Thoracic aorta (tissue), 2 donors: Measurements from ENCODE around the gene CDC42BPG. TPM values are rescaled to one million over a fixed set of nuclear protein-coding genes. Genes with fewer than 3 reads are reported as not detected.
A peak's percentile ranks its signal among the peaks of the same experiment; 100 is the strongest.
"Not testable (repeated sequence)": the region's sequence is repeated elsewhere in the genome, so short reads cannot be mapped to it uniquely, and the experiment has no call there.

Experiments used
- ATAC-seq: fragments of 150-250 bp; one replicate; pipeline ENCODE4 v1.8.0; 2017; ENCODE audit warnings: low read depth; ENCODE audit not compliant: insufficient number of reproducible peaks, low FRiP score
- DNase-seq: peaks from one replicate; pipeline ENCODE4 v3.0.0-alpha.2; 2020; ENCODE audit warnings: low spot score
- H3K27ac ChIP-seq, 2 donors: fragments of 200-600 bp; sonication (generic); 1 replicate in 1 of 2; 2 replicates in 1 of 2; pipeline ENCODE4 v1.5.1; 2016; ENCODE audit warnings: mild to moderate bottlenecking in 2 of 2, moderate library complexity in 2 of 2
- H3K27me3 ChIP-seq: fragments of 200-600 bp; sonication (generic); replicated peaks from 2 replicates; pipeline ENCODE4 v1.6.0; 2016; ENCODE audit warnings: mild to moderate bottlenecking; ENCODE audit not compliant: insufficient read depth
- H3K36me3 ChIP-seq: fragments of 200-600 bp; sonication (generic); one replicate; pipeline ENCODE4 v1.5.1; 2016
- H3K4me1 ChIP-seq, 2 donors: fragments of 200-600 bp; sonication (generic); 1 replicate in 1 of 2; 2 replicates in 1 of 2; pipeline versions ENCODE4 v1.5.1 to v1.6.0; 2016; ENCODE audit warnings: low read depth in 2 of 2, mild to moderate bottlenecking in 1 of 2; ENCODE audit not compliant: control insufficient read depth in 1 of 2
- H3K4me3 ChIP-seq: fragments of 200-600 bp; sonication (generic); 2 replicates; pipeline ENCODE4 v1.5.1; 2016; ENCODE audit warnings: mild to moderate bottlenecking
- H3K9me3 ChIP-seq: fragments of 200-600 bp; sonication (generic); 2 replicates; pipeline ENCODE4 v1.5.1; 2016
- CTCF ChIP-seq: fragments of 200-600 bp; sonication (generic); IDR thresholded peaks from one replicate; pipeline ENCODE4 v1.5.1; 2019; ENCODE audit warnings: antibody characterized with exemption
- total RNA-seq, 2 donors: library from RNA; depleted of rRNA; stranded (reverse); fragments of >200 nt; gene quantifications; one replicate each; pipeline versions ENCODE4 v1.1.0 to v1.2.3, GENCODE V29; 2016

CDC42BPG gene
- total RNA-seq, 2 donors from 2014 or later, result 0.68 to 1.2 TPM

- H3K4me3 ChIP-seq, result no peak overlapping the region
- ATAC-seq (no peak), DNase-seq (no peak)
- no peaks in the 10 kb centered on the region for H3K9me3 ChIP-seq
- H3K27ac ChIP-seq, result no peak overlapping the region
- no peaks in the 10 kb centered on the region for H3K36me3 ChIP-seq
- TF ChIP-seq CTCF, result no peak
- H3K4me1 ChIP-seq, result no peaks in the 10 kb centered on the region
- H3K27me3 ChIP-seq, result no peaks in the 10 kb centered on the region
Measured at GRCh38 chr11:64817476-64817875, 27.0 kb downstream of the CDC42BPG start.

GRCh38 chr11:64815433-64815832 is 29.0 kb downstream of the CDC42BPG start:
- H3K27ac ChIP-seq, H3K4me1 ChIP-seq, H3K4me3 ChIP-seq, H3K9me3 ChIP-seq, DNase-seq, ATAC-seq, H3K36me3 ChIP-seq, H3K27me3 ChIP-seq: not testable (repeated sequence)

GRCh38 chr11:64814712-64815187 is 29.7 kb downstream of the CDC42BPG start:
- no peaks in the 10 kb centered on the region for H3K9me3 ChIP-seq
- no peak overlapping the region for H3K27ac ChIP-seq
- H3K4me1 ChIP-seq, result peaks cover under 1 to 1% of the 10 kb centered on the region in 2 donors
- no peaks in the 10 kb centered on the region for H3K36me3 ChIP-seq
- TF ChIP-seq CTCF, result no peak
- no peaks in the 10 kb centered on the region for H3K27me3 ChIP-seq
- ATAC-seq, result no peak
- no peak overlapping the region for H3K4me3 ChIP-seq
- no peak for DNase-seq

- TF ChIP-seq CTCF, result no peak
- no peak for ATAC-seq
- no peaks in the 10 kb centered on the region for H3K27me3 ChIP-seq
- H3K4me1 ChIP-seq, result peaks cover 5 to 9% of the 10 kb centered on the region in 2 donors
- DNase-seq, result no peak
- H3K9me3 ChIP-seq, result no peaks in the 10 kb centered on the region
- H3K27ac ChIP-seq, result no peak overlapping the region
- no peaks in the 10 kb centered on the region for H3K36me3 ChIP-seq
- no peak overlapping the region for H3K4me3 ChIP-seq
Measured at GRCh38 chr11:64813826-64814225, 30.6 kb downstream of the CDC42BPG start.

GRCh38 chr11:64810891-64811272 is 33.6 kb downstream of the CDC42BPG start:
- ATAC-seq (peak; percentile 11), DNase-seq (no peak)
- peak overlapping the region; percentile 53 to 57 for H3K27ac ChIP-seq
- H3K9me3 ChIP-seq, result no peaks in the 10 kb centered on the region
- no peak for TF ChIP-seq CTCF
- no peaks in the 10 kb centered on the region for H3K27me3 ChIP-seq
- H3K36me3 ChIP-seq, result peaks cover 8% of the 10 kb centered on the region
- peaks cover 5 to 9% of the 10 kb centered on the region in 2 donors for H3K4me1 ChIP-seq
- H3K4me3 ChIP-seq, result peak overlapping the region; percentile 89

- H3K27me3 ChIP-seq, result no peaks in the 10 kb centered on the region
- no peaks in the 10 kb centered on the region for H3K9me3 ChIP-seq
- H3K27ac ChIP-seq, result peak within 1 kb of the TSS; percentile 53 to 57
- H3K36me3 ChIP-seq, result peaks cover 13% of the 10 kb centered on the region
- peak within 1 kb of the TSS; percentile 89 for H3K4me3 ChIP-seq
- ATAC-seq (peak; percentile 79), DNase-seq (peak; percentile 88)
- H3K4me1 ChIP-seq, result peaks cover 5 to 9% of the 10 kb centered on the region in 2 donors
- TF ChIP-seq CTCF, result no peak
Measured at GRCh38 chr11:64810271-64810890, 34.1 kb downstream of the CDC42BPG start, which contains the start of gene MEN1. Gene MEN1, minus strand, starts transcription at chr11:64810551. Its CDS starts 442 bp downstream, at chr11:64810109.
